HG03575 (cell line): ENCODE results near the gene SURF4.
"Not testable (repeated sequence)": the region's sequence is repeated elsewhere in the genome, so short reads cannot be mapped to it uniquely, and the experiment has no call there.

Experiments
- ATAC-seq: cut with Tn5 transposase; IDR thresholded peaks from one replicate; pipeline ENCODE4 v1.9.1; 2021; ENCODE audit not compliant: unreplicated experiment, insufficient number of reproducible peaks, low FRiP score; ENCODE audit errors: extremely low read depth

The SURF4 gene

GRCh38 chr9:133327834-133328484 is 47.9 kb downstream of the SURF4 start:
- ATAC-seq, result no peak

- not testable (repeated sequence) for ATAC-seq
Observed at GRCh38 chr9:133327021-133327420, 48.8 kb downstream of the SURF4 start.

- no peak for ATAC-seq
Observed at GRCh38 chr9:133323991-133324703, 51.7 kb downstream of the SURF4 start.

- no peak for ATAC-seq
Observed at GRCh38 chr9:133323211-133323610, 52.6 kb downstream of the SURF4 start.

- ATAC-seq, result no peak
Observed at GRCh38 chr9:133322701-133323100, 53.2 kb downstream of the SURF4 start.

GRCh38 chr9:133321411-133321935 is 54.4 kb downstream of the SURF4 start:
- ATAC-seq, result no peak

- no peak for ATAC-seq
Observed at GRCh38 chr9:133320421-133320881, 55.4 kb downstream of the SURF4 start.

- ATAC-seq, result not testable (repeated sequence)
Observed at GRCh38 chr9:133317551-133317950, 58.3 kb downstream of the SURF4 start.

GRCh38 chr9:133315997-133316396 is 59.9 kb downstream of the SURF4 start:
- ATAC-seq, result no peak
